HepG2 (cell line): ENCODE data around the gene ITSN2. TPM values are rescaled to one million over a fixed set of nuclear protein-coding genes. Genes with fewer than 3 reads are reported as not detected.

Experiments
- EZH2 ChIP-seq: conservative IDR thresholded peaks from 2 replicates; pipeline ENCODE4 v1.6.1; 2012; ENCODE audit warnings: mild to moderate bottlenecking, low read depth, low read length, moderate library complexity
- FOXA3 ChIP-seq: IDR thresholded peaks from 2 replicates; pipeline ENCODE4 v1.6.1; 2016; ENCODE audit warnings: missing genetic modification reagents, missing compliant biosample characterization
- GABPA ChIP-seq, 2 experiments: IDR thresholded peaks; 2 replicates each; pipeline ENCODE4 v1.6.1; 2011 to 2016; ENCODE audit warnings: low read depth in 2 of 2, low read length in 1 of 2, missing biosample characterization in 1 of 2, missing genetic modification characterization in 1 of 2
- JUND ChIP-seq: sonication (generic); formaldehyde crosslinking; IDR thresholded peaks from 2 replicates; pipeline ENCODE4 v1.8.0; 2022; ENCODE audit warnings: mild to moderate bottlenecking, missing genetic modification reagents
- MAF1 ChIP-seq: sonication (generic); formaldehyde crosslinking; IDR thresholded peaks from 2 replicates; pipeline ENCODE4 v1.5.0; 2020; ENCODE audit warnings: missing genetic modification reagents, borderline replicate concordance
- MXI1 ChIP-seq: IDR thresholded peaks from 3 replicates; pipeline ENCODE4 v1.6.1; 2012; ENCODE audit warnings: low read depth, low read length, inconsistent platforms, borderline replicate concordance
- MYNN ChIP-seq: sonication (generic); formaldehyde crosslinking; IDR thresholded peaks from 2 replicates; pipeline ENCODE4 v1.4.0; 2020; ENCODE audit warnings: mild to moderate bottlenecking, low read depth, missing genetic modification reagents
- PTBP1 ChIP-seq: fragments of 200-400 bp; formaldehyde crosslinking; IDR thresholded peaks from 2 replicates; pipeline ENCODE4 v1.6.1; 2018; ENCODE audit warnings: low read length, low read depth; ENCODE audit not compliant: poor library complexity, severe bottlenecking
- ZBTB7A ChIP-seq: sonication (generic); formaldehyde crosslinking; IDR thresholded peaks from 2 replicates; pipeline ENCODE4 v1.8.0; 2022; ENCODE audit warnings: mild to moderate bottlenecking, missing genetic modification reagents
- ZNF136 ChIP-seq: sonication (generic); formaldehyde crosslinking; IDR thresholded peaks from 2 replicates; pipeline ENCODE4 v1.8.1; 2022; ENCODE audit warnings: low read depth, mild to moderate bottlenecking, moderate library complexity, missing genetic modification reagents
- ZNF501 ChIP-seq: sonication (generic); formaldehyde crosslinking; IDR thresholded peaks from 2 replicates; pipeline ENCODE4 v1.5.1; 2020; ENCODE audit warnings: mild to moderate bottlenecking, moderate library complexity, missing genetic modification reagents
- ZNF672 ChIP-seq: sonication (generic); formaldehyde crosslinking; IDR thresholded peaks from 2 replicates; pipeline ENCODE4 v1.8.1; 2022; ENCODE audit warnings: missing genetic modification reagents
- ZNF746 ChIP-seq: sonication (generic); formaldehyde crosslinking; IDR thresholded peaks from 2 replicates; pipeline ENCODE4 v1.8.0; 2022; ENCODE audit warnings: mild to moderate bottlenecking, missing genetic modification reagents
- polyA plus RNA-seq, 8 experiments: library from polyadenylated mRNA; depleted of rRNA in 3 of 8; stranded (reverse) in 7 of 8; unstranded in 1 of 8; fragments of >200 nt; fragmentation: Illumina TruSeq in 4 of 8; extraction: Trizol in 4 of 8; gene quantifications; 2 replicates each; pipeline versions ENCODE4 v1.2.1 to v1.2.3, GENCODE V29; 2011 to 2016; ENCODE audit warnings: low read depth in 4 of 8, missing spikeins in 1 of 8, mixed read lengths in 1 of 8; ENCODE audit not compliant: insufficient read depth in 1 of 8
- total RNA-seq, 5 experiments: library from RNA; depleted of rRNA; stranded (reverse); fragments of >200 nt; fragmentation: Illumina TruSeq; extraction: Trizol; gene quantifications; 2 replicates each; pipeline ENCODE4 v1.2.3, GENCODE V29; 2016; ENCODE audit warnings: low read depth in 1 of 5
- TF ChIP-seq, protein P1 (sequence below): sonication (generic); formaldehyde crosslinking; IDR thresholded peaks from 2 replicates; pipeline ENCODE4 v1.4.0; 2020; ENCODE audit warnings: mild to moderate bottlenecking, low read depth, missing genetic modification reagents
- TF ChIP-seq, protein P2 (sequence below): IDR thresholded peaks from 2 replicates; pipeline ENCODE4 v1.6.1; 2016; ENCODE audit warnings: missing genetic modification reagents, missing compliant biosample characterization
- TF ChIP-seq, protein P3 (sequence below): sonication (generic); formaldehyde crosslinking; IDR thresholded peaks from 2 replicates; pipeline ENCODE4 v1.5.1; 2020; ENCODE audit warnings: mild to moderate bottlenecking, missing genetic modification reagents
- TF ChIP-seq, protein P4 (sequence below): sonication (generic); formaldehyde crosslinking; IDR thresholded peaks from 2 replicates; pipeline ENCODE4 v1.5.1; 2020; ENCODE audit warnings: mild to moderate bottlenecking, missing genetic modification reagents, borderline replicate concordance

Gene ITSN2
- total and polyA plus RNA-seq, 2 of the 13 experiments (the other 11 are each of a cell fraction or from before 2014, with no cell fraction given), result 26.0 to 26.6 TPM

DNA sequence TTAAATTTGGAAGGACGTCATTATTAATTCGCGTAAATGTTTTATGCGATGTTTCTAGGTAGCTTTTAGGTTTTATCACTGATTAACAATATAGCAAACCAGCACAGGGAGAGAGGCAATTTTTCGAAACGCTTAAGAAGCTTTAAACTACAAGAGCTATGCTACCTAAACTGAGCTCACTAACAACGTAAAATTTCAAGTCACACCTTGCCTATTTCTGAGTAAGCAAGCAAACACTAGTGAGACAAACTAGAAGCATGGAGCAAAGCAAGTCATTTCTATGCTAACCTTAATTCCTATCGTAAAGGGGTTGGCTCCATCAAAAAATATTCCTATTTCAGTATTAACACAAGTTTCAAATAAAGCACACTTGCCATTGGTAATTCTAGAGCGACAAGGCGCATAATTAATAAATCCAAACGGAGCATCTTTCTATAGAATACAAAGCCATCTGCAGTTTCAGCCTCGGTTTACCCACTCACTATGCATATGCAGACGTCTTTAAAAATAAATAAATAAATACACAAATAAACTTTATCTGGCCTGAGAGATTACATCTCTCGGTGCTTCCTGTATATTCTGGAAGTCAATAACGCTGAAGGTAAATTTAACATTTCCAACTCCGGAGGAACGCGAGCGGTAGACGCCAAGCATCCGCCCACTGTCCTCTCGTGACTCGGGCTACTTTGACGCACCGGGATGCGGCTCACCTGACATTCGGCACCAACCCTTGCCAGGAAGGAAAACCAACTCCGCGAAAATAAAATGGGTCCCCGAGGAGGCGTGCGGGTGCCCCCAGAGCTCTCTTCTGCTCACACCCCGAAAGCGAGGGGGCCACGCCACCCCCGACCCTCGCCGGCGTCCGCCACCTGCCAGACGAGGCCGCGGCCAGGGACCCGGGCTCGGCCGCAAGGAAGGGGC lies 947 bp downstream of the ITSN2 start (continued):
- peak; percentile 65 for TF ChIP-seq PTBP1
- TF ChIP-seq, protein P1, sequence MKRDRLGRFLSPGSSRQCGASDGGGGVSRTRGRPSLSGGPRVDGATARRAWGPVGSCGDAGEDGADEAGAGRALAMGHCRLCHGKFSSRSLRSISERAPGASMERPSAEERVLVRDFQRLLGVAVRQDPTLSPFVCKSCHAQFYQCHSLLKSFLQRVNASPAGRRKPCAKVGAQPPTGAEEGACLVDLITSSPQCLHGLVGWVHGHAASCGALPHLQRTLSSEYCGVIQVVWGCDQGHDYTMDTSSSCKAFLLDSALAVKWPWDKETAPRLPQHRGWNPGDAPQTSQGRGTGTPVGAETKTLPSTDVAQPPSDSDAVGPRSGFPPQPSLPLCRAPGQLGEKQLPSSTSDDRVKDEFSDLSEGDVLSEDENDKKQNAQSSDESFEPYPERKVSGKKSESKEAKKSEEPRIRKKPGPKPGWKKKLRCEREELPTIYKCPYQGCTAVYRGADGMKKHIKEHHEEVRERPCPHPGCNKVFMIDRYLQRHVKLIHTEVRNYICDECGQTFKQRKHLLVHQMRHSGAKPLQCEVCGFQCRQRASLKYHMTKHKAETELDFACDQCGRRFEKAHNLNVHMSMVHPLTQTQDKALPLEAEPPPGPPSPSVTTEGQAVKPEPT (CRISPR knock-in tag), result no peak
- TF ChIP-seq, protein P2, sequence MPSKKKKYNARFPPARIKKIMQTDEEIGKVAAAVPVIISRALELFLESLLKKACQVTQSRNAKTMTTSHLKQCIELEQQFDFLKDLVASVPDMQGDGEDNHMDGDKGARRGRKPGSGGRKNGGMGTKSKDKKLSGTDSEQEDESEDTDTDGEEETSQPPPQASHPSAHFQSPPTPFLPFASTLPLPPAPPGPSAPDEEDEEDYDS (CRISPR knock-in tag), result no peak
- TF ChIP-seq EZH2, result no peak
- TF ChIP-seq ZNF501 (CRISPR knock-in tag), result 0 out of 2 replicates have a peak, but pooled peaks have one; percentile 3
- 0 out of 2 replicates have a peak, but pooled peaks have one; percentile 0 for TF ChIP-seq ZNF746 (CRISPR knock-in tag)
- no peak for TF ChIP-seq ZNF672 (CRISPR knock-in tag)
- 0 out of 2 replicates have a peak, but pooled peaks have one; percentile 58 for TF ChIP-seq MYNN
- TF ChIP-seq MAF1, result peak; percentile 63; the same call in 1 of the 2 replicates
- no peak for TF ChIP-seq GABPA (IDR thresholded peaks at IDR 0.05; ENCODE audit: low read depth, low read length)
- TF ChIP-seq GABPA (CRISPR knock-in tag; IDR thresholded peaks at IDR 0.05; ENCODE audit: low read depth), result no peak
- TF ChIP-seq, protein P3, sequence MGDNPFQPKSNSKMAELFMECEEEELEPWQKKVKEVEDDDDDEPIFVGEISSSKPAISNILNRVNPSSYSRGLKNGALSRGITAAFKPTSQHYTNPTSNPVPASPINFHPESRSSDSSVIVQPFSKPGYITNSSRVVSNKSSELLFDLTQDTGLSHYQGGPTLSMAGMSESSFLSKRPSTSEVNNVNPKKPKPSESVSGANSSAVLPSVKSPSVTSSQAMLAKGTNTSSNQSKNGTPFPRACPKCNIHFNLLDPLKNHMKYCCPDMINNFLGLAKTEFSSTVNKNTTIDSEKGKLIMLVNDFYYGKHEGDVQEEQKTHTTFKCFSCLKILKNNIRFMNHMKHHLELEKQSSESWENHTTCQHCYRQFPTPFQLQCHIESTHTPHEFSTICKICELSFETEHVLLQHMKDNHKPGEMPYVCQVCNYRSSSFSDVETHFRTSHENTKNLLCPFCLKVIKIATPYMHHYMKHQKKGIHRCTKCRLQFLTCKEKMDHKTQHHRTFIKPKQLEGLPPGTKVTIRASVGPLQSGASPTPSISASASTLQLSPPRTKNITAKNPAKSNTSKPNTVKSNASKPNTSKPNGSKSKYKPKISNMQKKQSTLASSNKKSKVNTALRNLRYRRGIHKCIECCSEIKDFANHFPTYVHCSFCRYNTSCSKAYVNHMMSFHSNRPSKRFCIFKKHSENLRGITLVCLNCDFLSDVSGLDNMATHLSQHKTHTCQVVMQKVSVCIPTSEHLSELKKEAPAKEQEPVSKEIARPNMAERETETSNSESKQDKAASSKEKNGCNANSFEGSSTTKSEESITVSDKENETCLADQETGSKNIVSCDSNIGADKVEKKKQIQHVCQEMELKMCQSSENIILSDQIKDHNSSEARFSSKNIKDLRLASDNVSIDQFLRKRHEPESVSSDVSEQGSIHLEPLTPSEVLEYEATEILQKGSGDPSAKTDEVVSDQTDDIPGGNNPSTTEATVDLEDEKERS (CRISPR knock-in tag), result 0 out of 2 replicates have a peak, but pooled peaks have one; percentile 7
- no peak for TF ChIP-seq MXI1
- TF ChIP-seq ZNF136 (CRISPR knock-in tag), result no peak
- no peak for TF ChIP-seq FOXA3 (CRISPR knock-in tag)
- no peak for TF ChIP-seq JUND (CRISPR knock-in tag)
- TF ChIP-seq, protein P4, sequence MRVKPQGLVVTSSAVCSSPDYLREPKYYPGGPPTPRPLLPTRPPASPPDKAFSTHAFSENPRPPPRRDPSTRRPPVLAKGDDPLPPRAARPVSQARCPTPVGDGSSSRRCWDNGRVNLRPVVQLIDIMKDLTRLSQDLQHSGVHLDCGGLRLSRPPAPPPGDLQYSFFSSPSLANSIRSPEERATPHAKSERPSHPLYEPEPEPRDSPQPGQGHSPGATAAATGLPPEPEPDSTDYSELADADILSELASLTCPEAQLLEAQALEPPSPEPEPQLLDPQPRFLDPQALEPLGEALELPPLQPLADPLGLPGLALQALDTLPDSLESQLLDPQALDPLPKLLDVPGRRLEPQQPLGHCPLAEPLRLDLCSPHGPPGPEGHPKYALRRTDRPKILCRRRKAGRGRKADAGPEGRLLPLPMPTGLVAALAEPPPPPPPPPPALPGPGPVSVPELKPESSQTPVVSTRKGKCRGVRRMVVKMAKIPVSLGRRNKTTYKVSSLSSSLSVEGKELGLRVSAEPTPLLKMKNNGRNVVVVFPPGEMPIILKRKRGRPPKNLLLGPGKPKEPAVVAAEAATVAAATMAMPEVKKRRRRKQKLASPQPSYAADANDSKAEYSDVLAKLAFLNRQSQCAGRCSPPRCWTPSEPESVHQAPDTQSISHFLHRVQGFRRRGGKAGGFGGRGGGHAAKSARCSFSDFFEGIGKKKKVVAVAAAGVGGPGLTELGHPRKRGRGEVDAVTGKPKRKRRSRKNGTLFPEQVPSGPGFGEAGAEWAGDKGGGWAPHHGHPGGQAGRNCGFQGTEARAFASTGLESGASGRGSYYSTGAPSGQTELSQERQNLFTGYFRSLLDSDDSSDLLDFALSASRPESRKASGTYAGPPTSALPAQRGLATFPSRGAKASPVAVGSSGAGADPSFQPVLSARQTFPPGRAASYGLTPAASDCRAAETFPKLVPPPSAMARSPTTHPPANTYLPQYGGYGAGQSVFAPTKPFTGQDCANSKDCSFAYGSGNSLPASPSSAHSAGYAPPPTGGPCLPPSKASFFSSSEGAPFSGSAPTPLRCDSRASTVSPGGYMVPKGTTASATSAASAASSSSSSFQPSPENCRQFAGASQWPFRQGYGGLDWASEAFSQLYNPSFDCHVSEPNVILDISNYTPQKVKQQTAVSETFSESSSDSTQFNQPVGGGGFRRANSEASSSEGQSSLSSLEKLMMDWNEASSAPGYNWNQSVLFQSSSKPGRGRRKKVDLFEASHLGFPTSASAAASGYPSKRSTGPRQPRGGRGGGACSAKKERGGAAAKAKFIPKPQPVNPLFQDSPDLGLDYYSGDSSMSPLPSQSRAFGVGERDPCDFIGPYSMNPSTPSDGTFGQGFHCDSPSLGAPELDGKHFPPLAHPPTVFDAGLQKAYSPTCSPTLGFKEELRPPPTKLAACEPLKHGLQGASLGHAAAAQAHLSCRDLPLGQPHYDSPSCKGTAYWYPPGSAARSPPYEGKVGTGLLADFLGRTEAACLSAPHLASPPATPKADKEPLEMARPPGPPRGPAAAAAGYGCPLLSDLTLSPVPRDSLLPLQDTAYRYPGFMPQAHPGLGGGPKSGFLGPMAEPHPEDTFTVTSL, result 0 out of 2 replicates have a peak, but pooled peaks have one; percentile 27
- TF ChIP-seq ZBTB7A, result no peak
